ENCODE data around the gene UGT1A10. TPM values are rescaled to one million over a fixed set of nuclear protein-coding genes. Genes with fewer than 3 reads are reported as not detected.

UGT1A10 gene
- total and polyA plus RNA-seq, 2 donors (not counting 3 experiments of a cell fraction or from before 2014, with no cell fraction given), result not detected

- FAIRE-seq (no peak), DNase-seq (ENCODE audit: low read depth, low spot score) (no peak)
- no peak overlapping the region for H3K9ac ChIP-seq (replicated peaks; ENCODE audit: extremely low read depth, insufficient read depth, low read length)
- no peaks in the 10 kb centered on the region for H3K27me3 ChIP-seq (ENCODE audit: control insufficient read depth in 2 of 2, insufficient read depth in 2 of 2, low read length in 2 of 2)
- dilution Hi-C loops (cut with MboI; ENCODE audit: extremely low pct_ligation_motif_present, low sequenced_read_pairs) (no loop called here), intact Hi-C loops (cut with micrococcal nuclease) (no loop called here)
- H3K79me2 ChIP-seq (ENCODE audit: control insufficient read depth, insufficient read depth, low read length), result no peaks in the 10 kb centered on the region
- CTCF ChIA-PET, result no interaction called here
- no peak overlapping the region for H3K4me3 ChIP-seq (replicated peaks in 1 of 3; ENCODE audit: insufficient read depth in 1 of 3, low read depth in 1 of 3, low read length in 3 of 3)
- no peaks in the 10 kb centered on the region for H4K20me1 ChIP-seq (replicated peaks; ENCODE audit: control insufficient read depth, extremely low read depth, insufficient read depth, low read length)
- no peak overlapping the region for H3K27ac ChIP-seq (ENCODE audit: insufficient read depth, low read depth, low read length)
- POLR2A ChIA-PET, result no interaction called here
- no peak overlapping the region for H2AFZ ChIP-seq (ENCODE audit: low read depth, low read length)
- BruUV-seq (replicated peaks), result no TSS peak
- TF ChIP-seq JUN (IDR thresholded peaks at IDR 0.05; ENCODE audit: borderline replicate concordance, insufficient read depth, insufficient read length, low read depth), result no peak
- TF ChIP-seq MAX (IDR thresholded peaks at IDR 0.05; ENCODE audit: insufficient read depth, insufficient read length), result no peak
- no peaks in the 10 kb centered on the region for H3K4me1 ChIP-seq (ENCODE audit: control insufficient read depth, extremely low read depth, insufficient read depth, low read length)
- H3K36me3 ChIP-seq (ENCODE audit: control insufficient read depth in 2 of 2, extremely low read depth in 1 of 2, insufficient read depth in 2 of 2, low read length in 2 of 2), result no peaks in the 10 kb centered on the region
- H3K4me2 ChIP-seq (ENCODE audit: insufficient read depth, low read length), result no peak overlapping the region
- H3K9me1 ChIP-seq (replicated peaks; ENCODE audit: control insufficient read depth, extremely low read depth, insufficient read depth, low read length), result no peaks in the 10 kb centered on the region
- H3K9me3 ChIP-seq (replicated peaks; ENCODE audit: control insufficient read depth, insufficient read depth, low read length), result no peaks in the 10 kb centered on the region
Observed at GRCh38 chr2:233793465-233794127, 157.3 kb downstream of the UGT1A10 start.

- intact Hi-C loops (cut with micrococcal nuclease), result no loop called here
- no TSS peak for BruUV-seq (replicated peaks)
- Histone ChIP-seq H3K4me1 (ENCODE audit: control insufficient read depth, extremely low read depth, insufficient read depth, low read length) (no peaks in the 10 kb centered on the region), H3K27me3 (ENCODE audit: control insufficient read depth in 2 of 2, insufficient read depth in 2 of 2, low read length in 2 of 2) (no peaks in the 10 kb centered on the region), H3K36me3 (ENCODE audit: control insufficient read depth in 2 of 2, extremely low read depth in 1 of 2, insufficient read depth in 2 of 2, low read length in 2 of 2) (no peaks in the 10 kb centered on the region), H3K9me3 (replicated peaks; ENCODE audit: control insufficient read depth, insufficient read depth, low read length) (no peaks in the 10 kb centered on the region), H3K9me1 (replicated peaks; ENCODE audit: control insufficient read depth, extremely low read depth, insufficient read depth, low read length) (no peaks in the 10 kb centered on the region), H3K4me3 (replicated peaks in 1 of 3; ENCODE audit: insufficient read depth in 1 of 3, low read depth in 1 of 3, low read length in 3 of 3) (no peak overlapping the region), H3K79me2 (ENCODE audit: control insufficient read depth, insufficient read depth, low read length) (no peaks in the 10 kb centered on the region), H4K20me1 (replicated peaks; ENCODE audit: control insufficient read depth, extremely low read depth, insufficient read depth, low read length) (no peaks in the 10 kb centered on the region), H3K4me2 (ENCODE audit: insufficient read depth, low read length) (no peak overlapping the region), H2AFZ (ENCODE audit: low read depth, low read length) (no peak overlapping the region), H3K27ac (ENCODE audit: insufficient read depth, low read depth, low read length) (no peak overlapping the region), H3K9ac (replicated peaks; ENCODE audit: extremely low read depth, insufficient read depth, low read length) (no peak overlapping the region)
- FAIRE-seq (no peak), DNase-seq (ENCODE audit: low read depth, low spot score) (no peak)
- POLR2A ChIA-PET, result no interaction called here
- CTCF ChIA-PET, result no interaction called here
- dilution Hi-C loops (cut with MboI; ENCODE audit: extremely low pct_ligation_motif_present, low sequenced_read_pairs), result no loop called here
- TF ChIP-seq POLR2A (IDR thresholded peaks at IDR 0.05; ENCODE audit: low read depth, low read length) (no peak), JUN (IDR thresholded peaks at IDR 0.05; ENCODE audit: borderline replicate concordance, insufficient read depth, insufficient read length, low read depth) (no peak), MYC (IDR thresholded peaks at IDR 0.05; ENCODE audit: low read depth, low read length) (no peak), GATA2 (IDR thresholded peaks at IDR 0.05; ENCODE audit: insufficient read depth, insufficient read length, low read depth, low read length) (no peak), MAX (IDR thresholded peaks at IDR 0.05; ENCODE audit: insufficient read depth, insufficient read length) (no peak), EZH2 (IDR thresholded peaks at IDR 0.05; ENCODE audit: borderline replicate concordance, low read depth, low read length, severe bottlenecking) (no peak), POLR2AphosphoS5 (IDR thresholded peaks at IDR 0.05; ENCODE audit: insufficient read depth, low read depth, low read length) (no peak), CTCF (IDR thresholded peaks at IDR 0.05; ENCODE audit: extremely low read depth in 1 of 2, insufficient read depth in 1 of 2, low read depth in 1 of 2, low read length in 2 of 2) (no peak), FOS (IDR thresholded peaks at IDR 0.05; ENCODE audit: borderline replicate concordance, insufficient read depth, low read length) (no peak)
Observed at GRCh38 chr2:233794128-233794658, 157.9 kb downstream of the UGT1A10 start.
